ENCODE data around the gene CELF5.
"Not testable (repeated sequence)": the region's sequence is repeated elsewhere in the genome, so short reads cannot be mapped to it uniquely, and the experiment has no call there.

Gene CELF5

GRCh38 chr19:3207461-3208242 lies 16.8 kb upstream of the CELF5 start:
- DNase-seq (ENCODE audit: low read depth, low spot score): no peak

GRCh38 chr19:3208317-3209207 lies 15.9 kb upstream of the CELF5 start:
- no peak for DNase-seq (ENCODE audit: low read depth, low spot score)

- no peak for DNase-seq (ENCODE audit: low read depth, low spot score)
Measured at GRCh38 chr19:3210347-3211017, 14.0 kb upstream of the CELF5 start.

GRCh38 chr19:3211191-3211590 lies 13.3 kb upstream of the CELF5 start:
- DNase-seq (ENCODE audit: low read depth, low spot score): no peak

- DNase-seq (ENCODE audit: low read depth, low spot score): no peak
Measured at GRCh38 chr19:3213159-3213558, 11.3 kb upstream of the CELF5 start.

- DNase-seq (ENCODE audit: low read depth, low spot score): no peak
Measured at GRCh38 chr19:3216874-3217273, 7.6 kb upstream of the CELF5 start.

- no peak for DNase-seq (ENCODE audit: low read depth, low spot score)
Measured at GRCh38 chr19:3220576-3220975, 3.9 kb upstream of the CELF5 start.

GRCh38 chr19:3221576-3221975 lies 2.9 kb upstream of the CELF5 start:
- not testable (repeated sequence) for DNase-seq (ENCODE audit: low read depth, low spot score)

- DNase-seq (ENCODE audit: low read depth, low spot score): no peak
Measured at GRCh38 chr19:3222709-3223108, 1.8 kb upstream of the CELF5 start.

GRCh38 chr19:3225169-3225485 lies 666 bp downstream of the CELF5 start:
- DNase-seq (ENCODE audit: low read depth, low spot score): no peak

- DNase-seq (ENCODE audit: low read depth, low spot score): no peak
Measured at GRCh38 chr19:3225677-3226093, 1.2 kb downstream of the CELF5 start.

- DNase-seq (ENCODE audit: low read depth, low spot score): no peak
Measured at GRCh38 chr19:3227054-3227626, 2.7 kb downstream of the CELF5 start.

GRCh38 chr19:3229346-3229743 lies 4.9 kb downstream of the CELF5 start:
- no peak for DNase-seq (ENCODE audit: low read depth, low spot score)

GRCh38 chr19:3229888-3230496 lies 5.5 kb downstream of the CELF5 start:
- no peak for DNase-seq (ENCODE audit: low read depth, low spot score)

GRCh38 chr19:3231288-3231687 lies 6.8 kb downstream of the CELF5 start:
- DNase-seq (ENCODE audit: low read depth, low spot score): no peak

GRCh38 chr19:3233116-3233515 lies 8.7 kb downstream of the CELF5 start:
- DNase-seq (ENCODE audit: low read depth, low spot score): no peak

GRCh38 chr19:3233831-3234230 lies 9.4 kb downstream of the CELF5 start:
- DNase-seq (ENCODE audit: low read depth, low spot score): no peak

GRCh38 chr19:3234800-3235199 lies 10.3 kb downstream of the CELF5 start:
- no peak for DNase-seq (ENCODE audit: low read depth, low spot score)

GRCh38 chr19:3235604-3236003 lies 11.1 kb downstream of the CELF5 start:
- DNase-seq (ENCODE audit: low read depth, low spot score): not testable (repeated sequence)

GRCh38 chr19:3236272-3236671 lies 11.8 kb downstream of the CELF5 start:
- no peak for DNase-seq (ENCODE audit: low read depth, low spot score)

GRCh38 chr19:3238066-3238561 lies 13.7 kb downstream of the CELF5 start:
- no peak for DNase-seq (ENCODE audit: low read depth, low spot score)
